H1 (cell line): ENCODE measurements around the gene CELF3. TPM values are rescaled to one million over a fixed set of nuclear protein-coding genes. Genes with fewer than 3 reads are reported as not detected.
"Not testable (repeated sequence)": the region's sequence is repeated elsewhere in the genome, so short reads cannot be mapped to it uniquely, and the experiment has no call there.

Experiments
- CTCF ChIA-PET: fragments of 300-600 bp; sonication (Branson Sonifier 250); formaldehyde crosslinking; loops from one replicate; lab custom pipeline; 2021; ENCODE audit not compliant: partially characterized antibody; lab: Charles Lee
- POLR2A ChIA-PET: fragments of 300-600 bp; sonication (Branson Sonifier 250); formaldehyde crosslinking; loops from one replicate; lab custom pipeline; 2021; ENCODE audit warnings: inconsistent platforms; ENCODE audit not compliant: partially characterized antibody; lab: Charles Lee
- DNase-seq, 2 experiments: peaks; one replicate each; pipeline versions ENCODE4 v3.0.0 to v3.0.0-alpha.2; 2010 to 2022; ENCODE audit warnings: low spot score in 2 of 2, low read depth in 1 of 2, mixed read lengths in 1 of 2
- FAIRE-seq: peaks from 2 replicates; lab custom pipeline; 2011; peaks lifted over from hg19 to GRCh38; lab: Jason Lieb, UNC
- H2AFZ ChIP-seq: 2 replicates; pipeline ENCODE4 v1.8.1; 2012; ENCODE audit warnings: low read length, inconsistent platforms
- H2AK5ac ChIP-seq: 2 replicates; pipeline ENCODE4 v1.6.1; 2013; ENCODE audit warnings: low read depth, low read length
- H2BK120ac ChIP-seq: replicated peaks from 2 replicates; pipeline ENCODE3; 2013; ENCODE audit warnings: low read depth, low read length, inconsistent platforms
- H2BK12ac ChIP-seq: 2 replicates; pipeline ENCODE4 v1.6.1; 2013; ENCODE audit warnings: low read depth, low read length
- H2BK15ac ChIP-seq: 2 replicates; pipeline ENCODE4 v1.6.1; 2013; ENCODE audit warnings: low read length
- H2BK20ac ChIP-seq: 2 replicates; pipeline ENCODE4 v1.6.1; 2013; ENCODE audit warnings: low read length
- H2BK5ac ChIP-seq: 2 replicates; pipeline ENCODE4 v1.6.1; 2013; ENCODE audit warnings: low read depth, low read length
- H3K14ac ChIP-seq: 2 replicates; pipeline ENCODE4 v1.6.1; 2013; ENCODE audit warnings: inconsistent platforms; ENCODE audit not compliant: insufficient read length
- H3K18ac ChIP-seq: 2 replicates; pipeline ENCODE4 v1.6.1; 2013; ENCODE audit warnings: low read length; ENCODE audit errors: extremely low read depth
- H3K23ac ChIP-seq: 2 replicates; pipeline ENCODE4 v1.6.1; 2013; ENCODE audit warnings: inconsistent platforms; ENCODE audit not compliant: insufficient read length
- H3K23me2 ChIP-seq: 2 replicates; pipeline ENCODE4 v1.6.1; 2013; ENCODE audit warnings: low read depth, low read length
- H3K27ac ChIP-seq: 2 replicates; pipeline ENCODE4 v1.6.1; 2011; ENCODE audit warnings: low read depth, low read length, inconsistent platforms
- H3K27me3 ChIP-seq, 4 experiments: replicated peaks in 1 of 4; 1 replicate in 1 of 4; 2 replicates in 3 of 4; pipeline versions ENCODE4 v1.6.1 to v1.8.1; 2011 to 2013; ENCODE audit warnings: low read length in 3 of 4, mild to moderate bottlenecking in 3 of 4, inconsistent platforms in 2 of 4, mixed read lengths in 2 of 4, moderate library complexity in 1 of 4; ENCODE audit not compliant: control insufficient read depth in 3 of 4, insufficient read depth in 3 of 4; ENCODE audit errors: extremely low read depth in 1 of 4
- H3K36me3 ChIP-seq, 4 experiments: 2 replicates each; pipeline versions ENCODE4 v1.6.1 to v1.8.1; 2011 to 2013; ENCODE audit warnings: mild to moderate bottlenecking in 4 of 4, low read length in 3 of 4, moderate library complexity in 2 of 4, control low read depth in 1 of 4, inconsistent platforms in 1 of 4; ENCODE audit not compliant: insufficient read depth in 4 of 4, control insufficient read depth in 2 of 4
- H3K4ac ChIP-seq: replicated peaks from 2 replicates; pipeline ENCODE3; 2013; ENCODE audit warnings: low read length, low read depth, mixed read lengths, inconsistent platforms; ENCODE audit not compliant: insufficient read length
- H3K4me1 ChIP-seq, 4 experiments: replicated peaks in 1 of 4; 1 replicate in 1 of 4; 2 replicates in 3 of 4; pipeline versions ENCODE4 v1.6.1 to v1.8.1; 2011 to 2013; ENCODE audit warnings: low read length in 3 of 4, inconsistent platforms in 2 of 4, mixed read lengths in 1 of 4; ENCODE audit not compliant: insufficient read depth in 4 of 4, control insufficient read depth in 3 of 4
- H3K4me2 ChIP-seq, 2 experiments: 2 replicates each; pipeline versions ENCODE4 v1.6.1 to v1.8.1; 2011 to 2013; ENCODE audit warnings: low read depth in 2 of 2, low read length in 2 of 2, control low read depth in 1 of 2, inconsistent platforms in 1 of 2, mild to moderate bottlenecking in 1 of 2; ENCODE audit not compliant: insufficient read depth in 1 of 2
- H3K4me3 ChIP-seq, 4 experiments: fragments of 200-600, 300-600 bp in 1 of 4; sonication (generic), shearing (Covaris generic), sonication (Bioruptor Twin) in 1 of 4; 2 replicates each; pipeline versions ENCODE4 v1.5.1 to v1.8.1; 2011 to 2016; ENCODE audit warnings: low read length in 4 of 4, low read depth in 3 of 4, control low read depth in 2 of 4, inconsistent platforms in 2 of 4, mild to moderate bottlenecking in 2 of 4, mixed read lengths in 1 of 4, moderate library complexity in 1 of 4; ENCODE audit not compliant: insufficient read depth in 2 of 4; ENCODE audit errors: extremely low read depth in 1 of 4
- H3K56ac ChIP-seq: replicated peaks from 2 replicates; pipeline ENCODE3; 2013; ENCODE audit warnings: low read depth, mild to moderate bottlenecking, mixed read lengths, low read length, inconsistent platforms; ENCODE audit not compliant: insufficient read length
- H3K79me1 ChIP-seq: 2 replicates; pipeline ENCODE4 v1.6.1; 2013; ENCODE audit warnings: low read depth, low read length, control low read depth
- H3K79me2 ChIP-seq, 2 experiments: 2 replicates each; pipeline versions ENCODE4 v1.6.1 to v1.8.1; 2012 to 2013; ENCODE audit warnings: low read length in 2 of 2, mild to moderate bottlenecking in 2 of 2, inconsistent platforms in 1 of 2; ENCODE audit not compliant: insufficient read depth in 2 of 2, control insufficient read depth in 1 of 2
- H3K9ac ChIP-seq, 4 experiments: replicated peaks in 1 of 4; 1 replicate in 1 of 4; 2 replicates in 3 of 4; pipeline versions ENCODE4 v1.6.1 to v1.8.1; 2011 to 2013; ENCODE audit warnings: low read depth in 3 of 4, low read length in 3 of 4, control low read depth in 2 of 4, mild to moderate bottlenecking in 2 of 4, moderate library complexity in 2 of 4, inconsistent platforms in 1 of 4; ENCODE audit errors: extremely low read depth in 1 of 4
- H3K9me3 ChIP-seq, 2 experiments: 2 replicates each; pipeline versions ENCODE4 v1.6.1 to v1.8.1; 2012 to 2013; ENCODE audit warnings: mild to moderate bottlenecking in 2 of 2, moderate library complexity in 2 of 2, control low read depth in 1 of 2, inconsistent platforms in 1 of 2, low read depth in 1 of 2, low read length in 1 of 2, mixed read lengths in 1 of 2; ENCODE audit not compliant: insufficient read depth in 2 of 2
- H4K20me1 ChIP-seq, 2 experiments: replicated peaks in 1 of 2; 2 replicates each; pipeline versions ENCODE3 to v1.8.1; 2011 to 2013; ENCODE audit warnings: inconsistent platforms in 2 of 2, low read length in 2 of 2, mild to moderate bottlenecking in 1 of 2; ENCODE audit not compliant: insufficient read depth in 2 of 2, control insufficient read depth in 1 of 2
- H4K5ac ChIP-seq: 2 replicates; pipeline ENCODE4 v1.6.1; 2013; ENCODE audit warnings: low read length, low read depth, mixed read lengths, inconsistent platforms; ENCODE audit not compliant: insufficient read length
- H4K8ac ChIP-seq: 2 replicates; pipeline ENCODE4 v1.8.0; 2013; ENCODE audit warnings: mild to moderate bottlenecking, moderate library complexity, low read length, inconsistent platforms; ENCODE audit not compliant: insufficient read depth; ENCODE audit errors: extremely low read depth
- H4K91ac ChIP-seq: replicated peaks from 2 replicates; pipeline ENCODE3; 2013; ENCODE audit warnings: low read length, mixed read lengths, inconsistent platforms; ENCODE audit not compliant: insufficient read length
- WGBS, 2 experiments: shearing (Covaris generic) in 1 of 2; methylation state at CpG; one replicate each; pipeline versions ENCODE4 v1.1.6 to v1.1.7; 2013 to 2015; ENCODE audit warnings: low lambda C conversion rate in 2 of 2, mixed read lengths in 2 of 2, inconsistent platforms in 1 of 2, low coverage in 1 of 2, missing lambda C conversion rate in 1 of 2; ENCODE audit not compliant: insufficient replicate concordance in 2 of 2, insufficient coverage in 1 of 2, insufficient read length in 1 of 2; ENCODE audit errors: extremely low coverage in 1 of 2, missing lambda C conversion rate in 1 of 2; 5-methylcytosine and 5-hydroxymethylcytosine counted together
- polyA plus RNA-seq, 7 experiments: library from polyadenylated mRNA; depleted of rRNA in 3 of 7; stranded (reverse) in 5 of 7; unstranded in 2 of 7; fragments of >200 nt in 5 of 7; fragments of 200-250 nt in 2 of 7; gene quantifications; 1 replicate in 5 of 7; 2 replicates in 1 of 7; 4 replicates in 1 of 7; pipeline versions ENCODE4 v1.2.1 to v1.2.3, GENCODE V29; 2011 to 2013; ENCODE audit warnings: missing spikeins in 2 of 7, mixed read lengths in 2 of 7
- total RNA-seq: library from RNA; stranded (reverse); fragmentation: NEBNext Ultra II Directional; extraction: Animal tissue kit (Norgen Biotek cat#: 25700); gene quantifications from 2 replicates; pipeline ENCODE4 v1.2.1, GENCODE V29; 2021

The CELF3 gene
- total and polyA plus RNA-seq, 2 of the 8 experiments (the other 6 are each of a cell fraction or from before 2014, with no cell fraction given) = 0.34 to 1.2 TPM

GRCh38 chr1:151670036-151670675 is 46.4 kb downstream of the CELF3 start:
- H3K9me3 ChIP-seq, POLR2A ChIA-PET, H2AK5ac ChIP-seq, H4K8ac ChIP-seq, H3K4ac ChIP-seq, H4K91ac ChIP-seq, H2BK120ac ChIP-seq, H3K14ac ChIP-seq, H2BK5ac ChIP-seq, H3K23ac ChIP-seq, H3K4me2 ChIP-seq, H2BK20ac ChIP-seq, H4K5ac ChIP-seq, H3K27ac ChIP-seq, H3K4me3 ChIP-seq, DNase-seq, H3K56ac ChIP-seq, H3K79me2 ChIP-seq, H3K9ac ChIP-seq, H4K20me1 ChIP-seq, H2BK15ac ChIP-seq, H2AFZ ChIP-seq, H3K18ac ChIP-seq, H3K27me3 ChIP-seq, H3K23me2 ChIP-seq, CTCF ChIA-PET, FAIRE-seq, H2BK12ac ChIP-seq, H3K4me1 ChIP-seq, H3K79me1 ChIP-seq: not testable (repeated sequence)
- peaks cover 0 to 12% (median 1%) of the 10 kb centered on the region in 4 experiments; a peak in 4 of 8 replicates for H3K36me3 ChIP-seq
- WGBS, 2 experiments = 94% methylated on average over 2 of the region's 2 CpGs; no CpG with 5 or more reads in 1 of the 2 experiments
